H9 (cell line): ENCODE results near the gene SMAD3. TPM values are rescaled to one million over a fixed set of nuclear protein-coding genes. Genes with fewer than 3 reads are reported as not detected.
A peak's percentile ranks its signal among the peaks of the same experiment; 100 is the strongest.

ENCODE experiments used
- DNase-seq: peaks from one replicate; pipeline ENCODE4 v3.0.0-alpha.2; 2017
- H2AFZ ChIP-seq: one replicate; pipeline ENCODE4 v1.6.1; 2013; ENCODE audit warnings: mild to moderate bottlenecking, low read length, control low read depth, moderate library complexity
- H2AK5ac ChIP-seq: 2 replicates; pipeline ENCODE4 v1.6.1; 2013; ENCODE audit warnings: low read length, control low read depth, mixed read lengths; ENCODE audit not compliant: insufficient read length
- H2BK120ac ChIP-seq: one replicate; pipeline ENCODE4 v1.6.1; 2013; ENCODE audit warnings: low read depth, mild to moderate bottlenecking, low read length, control low read depth, inconsistent platforms; ENCODE audit not compliant: poor library complexity, severe bottlenecking
- H2BK12ac ChIP-seq: 2 replicates; pipeline ENCODE4 v1.6.1; 2013; ENCODE audit warnings: low read length, control low read depth, mixed read lengths, low read depth; ENCODE audit not compliant: insufficient read length
- H2BK15ac ChIP-seq: 2 replicates; pipeline ENCODE4 v1.6.1; 2013; ENCODE audit warnings: low read depth, low read length, control low read depth
- H2BK20ac ChIP-seq: one replicate; pipeline ENCODE4 v1.6.1; 2013; ENCODE audit warnings: low read depth, mild to moderate bottlenecking, low read length, control low read depth, inconsistent platforms; ENCODE audit not compliant: poor library complexity, severe bottlenecking
- H2BK5ac ChIP-seq: 2 replicates; pipeline ENCODE4 v1.6.1; 2013; ENCODE audit warnings: low read length, control low read depth, mixed read lengths; ENCODE audit not compliant: insufficient read length
- H3K14ac ChIP-seq: 2 replicates; pipeline ENCODE4 v1.6.1; 2013; ENCODE audit warnings: low read length, control low read depth; ENCODE audit not compliant: insufficient read depth
- H3K18ac ChIP-seq: 2 replicates; pipeline ENCODE4 v1.6.1; 2013; ENCODE audit warnings: low read depth, mild to moderate bottlenecking, mixed read lengths, low read length, control low read depth; ENCODE audit not compliant: insufficient read length
- H3K23ac ChIP-seq: 2 replicates; pipeline ENCODE4 v1.6.1; 2013; ENCODE audit warnings: low read length, control low read depth, mixed read lengths, low read depth; ENCODE audit not compliant: insufficient read length
- H3K23me2 ChIP-seq: 2 replicates; pipeline ENCODE4 v1.6.1; 2013; ENCODE audit warnings: low read depth, mild to moderate bottlenecking, mixed read lengths, low read length, control low read depth; ENCODE audit not compliant: insufficient read length, poor library complexity, severe bottlenecking
- H3K27ac ChIP-seq: 2 replicates; pipeline ENCODE4 v1.5.1; 2013; ENCODE audit warnings: low read length, control low read depth, mixed read lengths, low read depth; ENCODE audit not compliant: insufficient read length
- H3K27me3 ChIP-seq: 2 replicates; pipeline ENCODE4 v1.6.1; 2013; ENCODE audit warnings: low read length, control low read depth, inconsistent platforms; ENCODE audit not compliant: insufficient read depth
- H3K4ac ChIP-seq: 2 replicates; pipeline ENCODE4 v1.6.1; 2013; ENCODE audit warnings: low read depth, mild to moderate bottlenecking, control low read depth, inconsistent platforms, low read length, moderate library complexity
- H3K4me1 ChIP-seq: 2 replicates; pipeline ENCODE4 v1.6.1; 2013; ENCODE audit warnings: low read length, control low read depth, inconsistent platforms; ENCODE audit not compliant: insufficient read depth
- H3K4me2 ChIP-seq: 2 replicates; pipeline ENCODE4 v1.6.1; 2013; ENCODE audit warnings: low read length, control low read depth, mixed read lengths; ENCODE audit not compliant: insufficient read length, insufficient read depth
- H3K56ac ChIP-seq: 2 replicates; pipeline ENCODE4 v1.6.1; 2013; ENCODE audit warnings: low read depth, mild to moderate bottlenecking, mixed read lengths, low read length, control low read depth; ENCODE audit not compliant: insufficient read length
- H3K79me1 ChIP-seq: 2 replicates; pipeline ENCODE4 v1.6.1; 2013; ENCODE audit warnings: low read depth, mild to moderate bottlenecking, moderate library complexity, low read length, control low read depth, inconsistent platforms; ENCODE audit not compliant: insufficient read depth, poor library complexity, severe bottlenecking
- H3K79me2 ChIP-seq: 2 replicates; pipeline ENCODE4 v1.6.1; 2013; ENCODE audit warnings: low read length, control low read depth, inconsistent platforms; ENCODE audit not compliant: insufficient read depth
- H3K9ac ChIP-seq: 2 replicates; pipeline ENCODE4 v1.6.1; 2013; ENCODE audit warnings: low read length, control low read depth, mixed read lengths; ENCODE audit not compliant: insufficient read length; ENCODE audit errors: extremely low read depth
- H3K9me3 ChIP-seq: one replicate; pipeline ENCODE4 v1.6.1; 2013; ENCODE audit warnings: low read depth, low read length, inconsistent platforms; ENCODE audit not compliant: control insufficient read depth
- H3T11ph ChIP-seq: one replicate; pipeline ENCODE4 v1.6.1; 2013; ENCODE audit warnings: mild to moderate bottlenecking, low read length, control low read depth, inconsistent platforms
- H4K20me1 ChIP-seq: one replicate; pipeline ENCODE4 v1.6.1; 2013; ENCODE audit not compliant: control insufficient read depth, insufficient read length, insufficient read depth
- H4K5ac ChIP-seq: 2 replicates; pipeline ENCODE4 v1.6.1; 2013; ENCODE audit warnings: low read depth, mild to moderate bottlenecking, mixed read lengths, low read length, control low read depth; ENCODE audit not compliant: insufficient read length
- H4K8ac ChIP-seq: replicated peaks from 2 replicates; pipeline ENCODE4 v1.6.1; 2013; ENCODE audit warnings: low read length, control low read depth, mixed read lengths, low read depth; ENCODE audit not compliant: insufficient read length
- H4K91ac ChIP-seq: 2 replicates; pipeline ENCODE4 v1.6.1; 2013; ENCODE audit warnings: low read depth, mild to moderate bottlenecking, moderate library complexity, mixed read lengths, low read length, control low read depth; ENCODE audit not compliant: insufficient read length
- H3K27ac Mint-ChIP-seq, 3 experiments: 2 replicates in 2 of 3; 3 replicates in 1 of 3; pipeline ENCODE4 v1.8.0; 2020 to 2021; ENCODE audit warnings: mixed read lengths in 3 of 3, mild to moderate bottlenecking in 1 of 3, moderate library complexity in 1 of 3
- H3K27me3 Mint-ChIP-seq: 2 replicates; pipeline ENCODE4 v1.8.0; 2021; ENCODE audit warnings: low read depth, mild to moderate bottlenecking, moderate library complexity, mixed read lengths
- H3K36me3 Mint-ChIP-seq, 3 experiments: 2 replicates in 2 of 3; 3 replicates in 1 of 3; pipeline ENCODE4 v1.8.0; 2020 to 2021; ENCODE audit warnings: low read depth in 3 of 3, mixed read lengths in 3 of 3; ENCODE audit not compliant: insufficient read depth in 1 of 3
- H3K4me1 Mint-ChIP-seq, 2 experiments: 2 replicates each; pipeline ENCODE4 v1.8.0; 2020; ENCODE audit warnings: mixed read lengths in 2 of 2
- H3K4me3 Mint-ChIP-seq, 2 experiments: 2 replicates in 1 of 2; 3 replicates in 1 of 2; pipeline ENCODE4 v1.8.0; 2020 to 2021; ENCODE audit warnings: mild to moderate bottlenecking in 2 of 2, mixed read lengths in 2 of 2, moderate library complexity in 1 of 2
- H3K9me3 Mint-ChIP-seq, 2 experiments: 2 replicates in 1 of 2; 3 replicates in 1 of 2; pipeline ENCODE4 v1.8.0; 2020; ENCODE audit warnings: mild to moderate bottlenecking in 2 of 2, mixed read lengths in 2 of 2, moderate library complexity in 1 of 2
- WGBS: extraction: QIAGEN DNeasy Blood & Tissue Kit; methylation state at CpG from one replicate; pipeline ENCODE4 v1.1.7; 2013; ENCODE audit warnings: missing lambda C conversion rate, low lambda C conversion rate, mixed read lengths; ENCODE audit not compliant: insufficient read length; ENCODE audit errors: extremely low coverage; 5-methylcytosine and 5-hydroxymethylcytosine counted together
- total RNA-seq: library from RNA; stranded (reverse); gene quantifications from 2 replicates; pipeline ENCODE4 v1.2.1, GENCODE V29; 2021
- TF ChIP-seq, protein P1 (sequence below): fragments of 200-600 bp; sonication (generic); conservative IDR thresholded peaks from 3 replicates; pipeline ENCODE4 v1.8.0; 2021; ENCODE audit warnings: antibody characterized with exemption, mild to moderate bottlenecking

Gene SMAD3
- total RNA-seq, 1 experiment from 2014 or later, result 26.7 TPM

DNA sequence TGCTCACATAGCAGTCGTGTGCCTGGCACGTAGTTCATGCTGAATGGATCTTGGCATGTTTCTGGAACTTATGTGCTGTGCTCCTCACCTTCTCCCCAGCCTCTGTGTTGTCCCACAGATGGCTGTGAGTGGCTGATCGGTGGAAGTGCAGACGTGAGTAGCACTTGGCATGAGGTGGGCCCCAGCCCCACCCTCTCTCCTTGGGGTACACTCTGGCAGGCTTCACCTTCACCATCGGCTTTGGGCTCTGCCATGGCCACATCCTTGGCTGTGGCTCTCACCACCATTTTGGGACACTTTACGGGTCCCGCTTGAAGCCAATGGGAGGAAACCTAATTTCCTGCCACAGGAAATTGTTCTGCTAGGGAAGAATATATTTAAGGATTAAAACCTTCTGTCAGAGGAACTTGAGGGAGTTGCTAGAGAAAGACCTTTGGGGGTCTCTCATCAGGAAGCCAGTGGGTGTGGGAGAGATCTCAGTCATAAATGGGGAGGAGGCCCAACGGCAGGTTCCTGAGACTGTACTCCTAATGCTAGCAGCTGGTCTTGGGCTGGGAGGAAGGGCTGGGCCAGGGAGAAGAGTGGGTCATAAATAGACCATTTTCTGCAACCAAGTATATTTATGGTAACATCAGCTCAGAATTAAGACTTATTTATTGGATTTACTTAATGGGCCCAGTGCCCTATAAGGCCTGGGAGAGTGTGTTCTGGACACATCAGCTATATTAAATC lies 92.3 kb downstream of the SMAD3 start:
- no peak overlapping the region for H2BK20ac ChIP-seq
- H4K91ac ChIP-seq, result no peak overlapping the region
- no peak overlapping the region for H2AK5ac ChIP-seq
- no peak overlapping the region for H2AFZ ChIP-seq
- H2BK12ac ChIP-seq, result no peak overlapping the region
- H3K27ac ChIP-seq, result no peak overlapping the region
- Mint-ChIP-seq H3K4me1 (peaks cover 11 to 13% of the 10 kb centered on the region in 2 experiments), H3K27ac (peak overlapping the region in 1 of 3 experiments; percentile 30; a peak in 2 of 7 replicates), H3K9me3 (peaks cover 4 to 5% of the 10 kb centered on the region in 2 experiments; a peak in 3 of 5 replicates), H3K27me3 (no peaks in the 10 kb centered on the region), H3K4me3 (no peak overlapping the region), H3K36me3 (peaks cover 6 to 10% (median 9%) of the 10 kb centered on the region in 3 experiments)
- no peak overlapping the region for H4K5ac ChIP-seq
- H3K4me1 ChIP-seq, result 0 out of 2 replicates have a peak, but pooled peaks cover under 1% of the 10 kb centered on the region
- H3K9me3 ChIP-seq, result no peaks in the 10 kb centered on the region
- H2BK15ac ChIP-seq, result no peak overlapping the region
- DNase-seq, result no peak
- H3K79me2 ChIP-seq, result no peaks in the 10 kb centered on the region
- no peak overlapping the region for H3K4ac ChIP-seq
- H3K9ac ChIP-seq, result no peak overlapping the region
- H4K8ac ChIP-seq, result no peak overlapping the region
- no peak overlapping the region for H3K18ac ChIP-seq
- no peak overlapping the region for H3T11ph ChIP-seq
- H3K79me1 ChIP-seq, result no peaks in the 10 kb centered on the region
- no peak overlapping the region for H3K56ac ChIP-seq
- no peak overlapping the region for H3K23ac ChIP-seq
- no peaks in the 10 kb centered on the region for H3K27me3 ChIP-seq
- H4K20me1 ChIP-seq, result no peaks in the 10 kb centered on the region
- WGBS, result no CpG with 5 or more reads among the region's 8 CpGs
- H2BK120ac ChIP-seq, result no peak overlapping the region
- TF ChIP-seq, protein P1, sequence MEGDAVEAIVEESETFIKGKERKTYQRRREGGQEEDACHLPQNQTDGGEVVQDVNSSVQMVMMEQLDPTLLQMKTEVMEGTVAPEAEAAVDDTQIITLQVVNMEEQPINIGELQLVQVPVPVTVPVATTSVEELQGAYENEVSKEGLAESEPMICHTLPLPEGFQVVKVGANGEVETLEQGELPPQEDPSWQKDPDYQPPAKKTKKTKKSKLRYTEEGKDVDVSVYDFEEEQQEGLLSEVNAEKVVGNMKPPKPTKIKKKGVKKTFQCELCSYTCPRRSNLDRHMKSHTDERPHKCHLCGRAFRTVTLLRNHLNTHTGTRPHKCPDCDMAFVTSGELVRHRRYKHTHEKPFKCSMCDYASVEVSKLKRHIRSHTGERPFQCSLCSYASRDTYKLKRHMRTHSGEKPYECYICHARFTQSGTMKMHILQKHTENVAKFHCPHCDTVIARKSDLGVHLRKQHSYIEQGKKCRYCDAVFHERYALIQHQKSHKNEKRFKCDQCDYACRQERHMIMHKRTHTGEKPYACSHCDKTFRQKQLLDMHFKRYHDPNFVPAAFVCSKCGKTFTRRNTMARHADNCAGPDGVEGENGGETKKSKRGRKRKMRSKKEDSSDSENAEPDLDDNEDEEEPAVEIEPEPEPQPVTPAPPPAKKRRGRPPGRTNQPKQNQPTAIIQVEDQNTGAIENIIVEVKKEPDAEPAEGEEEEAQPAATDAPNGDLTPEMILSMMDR, result no peak
- H3K4me2 ChIP-seq, result no peak overlapping the region
- H2BK5ac ChIP-seq, result no peak overlapping the region
- H3K14ac ChIP-seq, result no peak overlapping the region; the same call in 1 of the 2 replicates
- H3K23me2 ChIP-seq, result no peaks in the 10 kb centered on the region
